B cell (primary cell): Measurements from ENCODE around the gene CTSG. TPM values are rescaled to one million over a fixed set of nuclear protein-coding genes. Genes with fewer than 3 reads are reported as not detected.
"Not testable (repeated sequence)": the region's sequence is repeated elsewhere in the genome, so short reads cannot be mapped to it uniquely, and the experiment has no call there.

Source experiments
- ATAC-seq: fragments of 200-7000 bp; cut with Tn5 transposase; one replicate; pipeline ENCODE4 v1.10.0; 2021; ENCODE audit warnings: low read depth, mild to moderate bottlenecking, moderate number of reproducible peaks, moderate library complexity
- CTCF ChIA-PET: fragments of 350-600 bp; sonication (Branson Sonifier 250); formaldehyde crosslinking; loops from one replicate; lab custom pipeline; 2021; ENCODE audit warnings: antibody characterized with exemption, inconsistent platforms; lab: Charles Lee
- POLR2A ChIA-PET: fragments of 350-600 bp; sonication (Branson Sonifier 250); formaldehyde crosslinking; loops from one replicate; lab custom pipeline; 2021; ENCODE audit warnings: antibody characterized with exemption; lab: Charles Lee
- DNase-seq: peaks from one replicate; pipeline ENCODE4 v3.0.0; 2013
- H2AFZ ChIP-seq: 2 replicates; pipeline ENCODE4 v1.6.1; 2012; ENCODE audit warnings: mild to moderate bottlenecking, low read depth, low read length; ENCODE audit not compliant: insufficient read depth, poor library complexity, severe bottlenecking
- H3K27ac ChIP-seq, 2 donors: 1 replicate in 1 of 2; 2 replicates in 1 of 2; pipeline ENCODE4 v1.5.1; 2012 to 2013; ENCODE audit warnings: low read length in 2 of 2, mild to moderate bottlenecking in 2 of 2, moderate library complexity in 1 of 2
- H3K27me3 ChIP-seq, 4 experiments: fragments of 200-600 bp in 1 of 4; sonication (generic) in 1 of 4; replicated peaks in 1 of 4; 1 replicate in 2 of 4; 2 replicates in 2 of 4; pipeline versions ENCODE4 v1.6.1 to v1.7.0; 2013 to 2016; ENCODE audit warnings: low read length in 3 of 4, mild to moderate bottlenecking in 2 of 4, mixed read lengths in 1 of 4, moderate library complexity in 1 of 4; ENCODE audit not compliant: insufficient read depth in 4 of 4, control insufficient read depth in 3 of 4; ENCODE audit errors: control extremely low read depth in 1 of 4
- H3K36me3 ChIP-seq, 2 experiments: replicated peaks in 1 of 2; 1 replicate in 1 of 2; 2 replicates in 1 of 2; pipeline versions ENCODE4 v1.6.1 to v1.7.1; 2013; ENCODE audit warnings: low read length in 1 of 2; ENCODE audit not compliant: insufficient read depth in 2 of 2, control insufficient read depth in 1 of 2; ENCODE audit errors: control extremely low read depth in 1 of 2, extremely low read depth in 1 of 2
- H3K4me1 ChIP-seq, 2 donors: fragments of 200-600 bp in 1 of 2; sonication (generic) in 1 of 2; 1 replicate in 1 of 2; 2 replicates in 1 of 2; pipeline versions ENCODE4 v1.5.1 to v1.6.1; 2013 to 2017; ENCODE audit warnings: low read length in 2 of 2; ENCODE audit not compliant: control insufficient read depth in 2 of 2, insufficient read depth in 2 of 2
- H3K4me2 ChIP-seq: replicated peaks from 2 replicates; pipeline ENCODE3; 2012; ENCODE audit warnings: mild to moderate bottlenecking, low read depth, low read length; ENCODE audit not compliant: poor library complexity, severe bottlenecking
- H3K4me3 ChIP-seq, 5 experiments: fragments of 200-600 bp in 1 of 5; sonication (generic) in 1 of 5; 1 replicate in 3 of 5; 2 replicates in 2 of 5; pipeline versions ENCODE4 v1.5.1 to v1.7.0; 2011 to 2016; ENCODE audit warnings: low read length in 4 of 5, mild to moderate bottlenecking in 4 of 5, low read depth in 2 of 5, control low read depth in 1 of 5, moderate library complexity in 1 of 5; ENCODE audit not compliant: insufficient read depth in 1 of 5; ENCODE audit errors: control extremely low read depth in 1 of 5, extremely low read depth in 1 of 5
- H3K79me2 ChIP-seq: fragments of 200-600 bp; sonication (generic); one replicate; pipeline ENCODE4 v1.6.0; 2016; ENCODE audit warnings: low read length; ENCODE audit not compliant: control insufficient read depth, insufficient read depth
- H3K9ac ChIP-seq: fragments of 200-600 bp; sonication (generic); 2 replicates; pipeline ENCODE4 v1.6.1; 2017; ENCODE audit warnings: mild to moderate bottlenecking, low read length, moderate library complexity
- H3K9me3 ChIP-seq, 3 donors: one replicate each; pipeline versions ENCODE4 v1.6.1 to v1.7.1; 2013; ENCODE audit warnings: low read length in 2 of 3; ENCODE audit not compliant: control insufficient read depth in 2 of 3, insufficient read depth in 1 of 3; ENCODE audit errors: control extremely low read depth in 1 of 3
- H4K20me1 ChIP-seq: 2 replicates; pipeline ENCODE4 v1.6.0; 2012; ENCODE audit warnings: mild to moderate bottlenecking, low read length; ENCODE audit not compliant: insufficient read depth, control insufficient read depth, poor library complexity, severe bottlenecking
- H3K27ac Mint-ChIP-seq: one replicate; pipeline ENCODE4 v1.8.0; 2021; ENCODE audit warnings: mixed read lengths
- H3K27me3 Mint-ChIP-seq: one replicate; pipeline ENCODE4 v1.8.0; 2021; ENCODE audit warnings: mixed read lengths
- H3K4me1 Mint-ChIP-seq: one replicate; pipeline ENCODE4 v1.8.0; 2021; ENCODE audit warnings: mixed read lengths
- H3K4me3 Mint-ChIP-seq: one replicate; pipeline ENCODE4 v1.8.0; 2021; ENCODE audit warnings: mixed read lengths
- H3K9me3 Mint-ChIP-seq: one replicate; pipeline ENCODE4 v1.8.0; 2022; ENCODE audit warnings: mixed read lengths; ENCODE audit not compliant: insufficient read depth
- CTCF ChIP-seq: fragments of 200-600 bp; IDR thresholded peaks from one replicate; pipeline ENCODE4 v1.8.0; 2022; ENCODE audit warnings: antibody characterized with exemption, mild to moderate bottlenecking
- EZH2 ChIP-seq: IDR thresholded peaks from 2 replicates; pipeline ENCODE4 v1.6.1; 2012; ENCODE audit warnings: borderline replicate concordance, low read depth, mild to moderate bottlenecking, moderate library complexity, low read length; ENCODE audit not compliant: insufficient read depth, poor library complexity, severe bottlenecking
- WGBS: methylation state at CpG from one replicate; pipeline ENCODE4 v1.1.5; 2013; ENCODE audit warnings: missing lambda C conversion rate; ENCODE audit not compliant: insufficient coverage; 5-methylcytosine and 5-hydroxymethylcytosine counted together
- intact Hi-C: fragments of 100-400 bp; cut with micrococcal nuclease; formaldehyde crosslinking; loops from one replicate; pipeline ENCODE4 v1.10.0; 2022
- polyA plus RNA-seq: library from polyadenylated mRNA; depleted of rRNA; stranded (reverse); fragments of >200 nt; gene quantifications from 2 replicates; pipeline ENCODE4 v1.2.3, GENCODE V29; 2012
- total RNA-seq, 2 donors: library from RNA; stranded (reverse); fragments of 120-200 nt in 1 of 2; gene quantifications; 1 replicate in 1 of 2; 2 replicates in 1 of 2; pipeline versions ENCODE4 v1.2.3 to v1.2.4, GENCODE V29; 2013 to 2022

CTSG gene
- total and polyA plus RNA-seq, 2 donors (not counting 1 experiment from before 2014, with no cell fraction given), result not detected

- H3K4me3 ChIP-seq, H3K9ac ChIP-seq, ATAC-seq, CTCF ChIA-PET, H3K27me3 Mint-ChIP-seq, H3K4me2 ChIP-seq, H3K4me1 Mint-ChIP-seq, H2AFZ ChIP-seq, H3K27ac Mint-ChIP-seq, H3K27ac ChIP-seq, H3K4me1 ChIP-seq, H3K9me3 Mint-ChIP-seq, H4K20me1 ChIP-seq, DNase-seq, H3K9me3 ChIP-seq, H3K27me3 ChIP-seq, H3K79me2 ChIP-seq, H3K4me3 Mint-ChIP-seq, POLR2A ChIA-PET, intact Hi-C loops, H3K36me3 ChIP-seq: not testable (repeated sequence)
- no CpG with 5 or more reads among the region's 3 CpGs for WGBS
These were observed 8.4 kb upstream of the CTSG start for GRCh38 chr14:24584402-24584801.

- ChIA-PET POLR2A (no interaction called here), CTCF (interaction anchor here (1.0 kb wide), 1 partner anchor 27 kb away, joined by 4 read pairs; no protein-coding TSS in a partner anchor)
- intact Hi-C loops, result no loop called here
- DNase-seq (no peak), ATAC-seq (no peak)
- peaks cover 13% of the 10 kb centered on the region for H3K27me3 Mint-ChIP-seq
- Histone ChIP-seq H3K27ac (no peak overlapping the region), H2AFZ (no peak overlapping the region), H4K20me1 (no peaks in the 10 kb centered on the region), H3K4me1 (no peaks in the 10 kb centered on the region), H3K4me3 (no peak overlapping the region), H3K27me3 (peaks cover 0 to 4% (median 0%) of the 10 kb centered on the region in 4 experiments), H3K9ac (no peak overlapping the region), H3K79me2 (no peaks in the 10 kb centered on the region), H3K9me3 (no peaks in the 10 kb centered on the region), H3K36me3 (no peaks in the 10 kb centered on the region), H3K4me2 (no peak overlapping the region)
- WGBS, result no CpG with 5 or more reads among the region's 2 CpGs
- no peak overlapping the region for H3K4me3 Mint-ChIP-seq
- H3K9me3 Mint-ChIP-seq, result no peaks in the 10 kb centered on the region
- no peak for TF ChIP-seq CTCF
- no peak for TF ChIP-seq EZH2
- no peak overlapping the region for H3K27ac Mint-ChIP-seq
- H3K4me1 Mint-ChIP-seq, result no peaks in the 10 kb centered on the region
These were observed 2.5 kb upstream of the CTSG start for GRCh38 chr14:24578558-24578957.
